Measurements from ENCODE around the gene CSTPP1.
"Not testable (repeated sequence)": the region's sequence is repeated elsewhere in the genome, so short reads cannot be mapped to it uniquely, and the experiment has no call there.

Gene CSTPP1

GRCh38 chr11:46997796-46998195 lies 61.2 kb downstream of the CSTPP1 start:
- not testable (repeated sequence) for DNase-seq

- DNase-seq: no peak
These were observed 62.7 kb downstream of the CSTPP1 start for GRCh38 chr11:46999217-46999616.

DNA sequence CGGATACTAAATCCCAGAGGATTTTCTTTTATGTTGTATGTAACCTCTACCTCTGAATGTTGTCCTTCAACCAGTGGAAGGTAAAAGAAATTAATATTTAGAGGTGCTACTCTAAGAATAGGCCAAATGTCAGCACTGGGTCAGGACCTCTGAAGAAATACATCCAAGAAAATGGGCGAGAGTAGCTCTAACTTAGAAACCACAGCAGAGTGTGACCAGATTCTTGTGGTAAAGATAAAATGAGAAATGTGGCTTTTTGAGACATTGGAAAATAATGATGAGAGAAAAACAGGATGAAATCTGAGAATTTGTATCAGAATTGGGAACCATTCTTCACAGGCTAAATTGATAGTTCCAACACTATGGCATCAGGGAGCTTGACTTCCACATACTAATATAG lies 63.5 kb downstream of the CSTPP1 start:
- no peak for DNase-seq

DNA sequence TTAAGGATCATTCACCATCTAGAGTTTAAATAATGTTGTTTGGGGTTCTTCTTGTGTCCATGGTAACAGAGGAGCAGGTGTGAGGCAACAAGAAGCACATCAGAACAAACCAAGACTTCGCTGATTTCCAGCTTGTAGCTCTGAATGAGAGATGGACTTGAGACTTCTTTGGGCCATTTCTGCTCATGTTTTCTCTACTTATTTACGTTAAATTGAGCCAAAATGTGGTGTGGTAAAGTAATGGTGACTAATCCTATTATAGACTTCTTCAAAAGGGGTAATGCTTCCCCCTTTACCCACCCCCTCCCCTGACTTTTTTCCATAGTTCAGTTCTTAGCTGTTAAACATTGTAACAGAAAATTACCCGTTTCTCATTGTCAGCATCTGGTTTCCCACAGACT lies 65.2 kb downstream of the CSTPP1 start:
- DNase-seq: no peak

DNA sequence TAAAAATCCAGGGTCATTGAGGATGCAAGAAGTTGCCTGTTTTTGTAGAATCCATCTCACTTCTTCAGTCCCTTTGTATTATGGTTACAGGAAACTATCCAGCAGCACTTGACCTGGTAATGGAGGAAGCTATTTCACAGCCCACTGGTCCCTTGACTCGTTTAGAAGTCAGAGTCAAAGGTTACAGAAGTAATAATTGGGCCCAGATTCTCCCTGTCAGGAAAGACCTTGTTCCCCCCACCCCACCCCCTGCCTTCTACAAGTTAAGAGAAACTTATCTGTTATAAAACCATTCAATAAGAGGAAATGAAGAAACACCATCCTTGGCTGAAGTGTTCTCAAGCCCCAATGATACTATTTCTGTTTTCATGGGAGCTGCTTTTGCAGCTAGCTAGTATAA lies 65.8 kb downstream of the CSTPP1 start:
- DNase-seq: no peak

DNA sequence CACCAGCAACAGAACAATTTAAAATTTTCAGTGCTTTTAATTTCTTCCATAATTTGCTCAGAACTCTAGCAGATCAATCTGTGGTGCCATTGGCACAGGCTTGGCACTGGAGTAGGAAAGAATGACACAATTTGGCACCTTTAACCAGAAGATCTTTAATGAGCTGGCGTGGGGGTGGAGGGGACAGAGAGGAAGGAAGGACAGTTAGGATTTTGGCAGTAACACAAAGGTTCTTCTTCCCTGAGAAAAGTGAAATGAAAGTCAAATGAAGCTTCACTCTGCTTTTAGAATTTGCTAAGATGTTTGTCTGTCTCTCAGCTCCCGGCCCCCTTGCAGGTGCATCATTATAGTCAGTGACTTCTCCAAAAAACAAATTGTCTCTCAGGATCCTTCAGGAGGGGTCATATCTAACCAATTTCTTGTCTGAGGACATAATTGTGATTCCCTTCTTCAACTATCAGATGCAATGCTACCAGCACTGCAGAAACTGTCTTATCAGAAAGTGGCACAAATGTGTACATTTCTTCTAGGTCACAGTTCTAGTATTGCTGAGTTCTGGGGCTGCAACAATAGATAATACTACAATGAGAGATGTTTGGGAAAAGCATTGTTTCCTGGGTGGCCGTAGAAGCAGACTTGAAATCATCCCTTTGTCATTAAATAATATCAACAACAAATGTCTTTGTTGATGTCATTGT lies 66.8 kb downstream of the CSTPP1 start:
- no peak for DNase-seq

DNA sequence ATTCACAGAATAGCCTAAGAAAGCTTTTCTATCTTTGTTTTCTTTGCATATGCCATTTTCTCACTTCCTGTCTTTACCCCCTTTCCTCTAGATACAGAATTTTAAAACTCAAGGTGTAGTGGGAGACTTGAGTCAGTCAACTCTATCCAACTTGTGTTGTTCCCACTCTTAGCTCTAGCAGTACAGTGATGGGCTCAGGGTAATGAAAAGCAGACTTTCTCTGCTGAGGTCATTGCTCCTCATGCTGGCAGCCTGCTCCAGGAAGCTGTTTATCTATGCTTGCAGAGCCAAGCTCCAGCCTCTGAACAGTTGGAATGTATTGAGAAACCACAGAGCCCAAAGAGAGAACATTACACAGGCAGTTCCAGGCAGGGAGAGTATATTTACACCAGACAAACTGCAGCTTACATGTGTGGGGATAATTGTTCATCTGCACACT lies 68.1 kb downstream of the CSTPP1 start:
- peak; percentile 46 to 75 for DNase-seq

DNA sequence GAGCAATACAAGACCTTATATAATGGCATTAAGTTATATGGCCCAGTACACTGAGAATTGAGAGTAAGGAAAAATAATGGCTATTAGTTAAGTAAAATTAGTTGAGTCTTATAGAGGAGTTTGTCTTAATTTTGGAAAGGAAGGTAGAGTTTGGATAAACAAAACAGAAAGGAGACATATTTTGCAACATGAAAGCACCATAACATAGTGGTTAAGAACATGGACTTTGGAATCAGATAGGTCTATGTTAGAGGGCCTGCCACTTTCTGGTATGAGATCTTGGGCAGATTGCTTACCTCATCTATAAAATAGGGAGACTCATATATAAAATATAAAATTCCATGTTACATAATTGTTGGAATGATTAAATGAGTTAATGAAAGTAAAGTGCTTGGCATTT lies 68.9 kb downstream of the CSTPP1 start:
- DNase-seq: no peak

GRCh38 chr11:47007579-47007978 lies 71.0 kb downstream of the CSTPP1 start:
- DNase-seq: no peak

GRCh38 chr11:47010179-47010578 lies 73.6 kb downstream of the CSTPP1 start:
- DNase-seq: no peak

- no peak for DNase-seq
These were observed 77.5 kb downstream of the CSTPP1 start for GRCh38 chr11:47014097-47014496.

GRCh38 chr11:47018637-47019036 lies 82.1 kb downstream of the CSTPP1 start:
- no peak for DNase-seq

- no peak for DNase-seq
These were observed 84.4 kb downstream of the CSTPP1 start for GRCh38 chr11:47020793-47021526.

DNA sequence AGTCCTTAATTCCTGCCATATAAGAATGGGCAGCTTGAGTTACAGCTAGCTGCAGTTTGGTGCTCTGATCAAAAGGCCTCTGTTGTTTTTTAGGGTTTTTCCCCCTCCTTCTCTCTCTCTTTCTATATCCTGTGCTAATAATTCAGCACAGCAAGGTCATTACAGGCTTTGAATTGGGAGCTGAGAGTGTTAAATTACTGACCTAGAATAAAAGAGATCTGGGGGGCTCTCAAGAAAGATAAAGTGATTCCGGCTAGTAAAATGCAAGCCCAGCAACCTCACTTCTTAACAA lies 84.9 kb downstream of the CSTPP1 start:
- DNase-seq: no peak

- DNase-seq: no peak
These were observed 85.4 kb downstream of the CSTPP1 start for GRCh38 chr11:47021965-47022364.

- DNase-seq: no peak
These were observed 91.9 kb downstream of the CSTPP1 start for GRCh38 chr11:47028195-47029093.

GRCh38 chr11:47033439-47033838 lies 96.9 kb downstream of the CSTPP1 start:
- no peak for DNase-seq

- no peak for DNase-seq
These were observed 97.5 kb downstream of the CSTPP1 start for GRCh38 chr11:47034091-47034490.

GRCh38 chr11:47035108-47035507 lies 98.5 kb downstream of the CSTPP1 start:
- no peak for DNase-seq

DNA sequence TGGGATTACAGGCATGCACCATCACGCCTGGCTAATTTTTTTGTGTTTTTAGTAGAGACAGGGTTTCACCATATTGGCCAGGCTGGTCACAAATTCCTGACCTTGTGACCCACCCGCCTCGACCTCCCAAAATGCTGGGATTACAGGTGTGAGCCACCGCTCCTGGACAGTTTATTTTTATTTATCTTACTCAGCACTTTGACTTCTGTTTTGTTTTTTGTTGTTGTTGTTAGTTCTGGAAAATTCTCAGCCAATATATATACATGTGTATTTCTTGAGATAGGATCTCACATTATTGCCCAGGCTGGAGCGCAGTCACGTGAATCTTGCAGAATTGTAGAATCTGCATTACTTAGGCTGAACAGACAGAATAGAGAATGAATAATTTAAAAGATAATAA lies 107.6 kb downstream of the CSTPP1 start:
- DNase-seq: no peak

DNA sequence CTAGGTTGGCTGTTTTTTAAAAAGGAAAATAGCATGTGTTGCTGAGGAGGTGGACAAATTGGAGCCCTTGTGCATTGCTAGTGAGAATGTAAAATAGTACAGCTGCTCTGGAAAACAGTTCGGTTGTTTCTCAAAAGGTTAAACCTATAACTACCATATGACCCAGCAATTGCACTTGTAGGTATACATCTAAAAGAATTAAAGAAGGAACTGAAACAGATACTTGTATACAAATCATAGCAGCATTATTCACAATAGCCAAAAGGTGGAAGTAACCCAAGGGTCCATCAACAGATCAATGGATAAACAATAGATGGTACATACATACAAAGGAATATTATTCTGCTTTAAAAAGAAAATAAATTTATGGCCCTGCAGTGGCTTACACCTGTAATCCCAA lies 111.4 kb downstream of the CSTPP1 start:
- no peak for DNase-seq

DNA sequence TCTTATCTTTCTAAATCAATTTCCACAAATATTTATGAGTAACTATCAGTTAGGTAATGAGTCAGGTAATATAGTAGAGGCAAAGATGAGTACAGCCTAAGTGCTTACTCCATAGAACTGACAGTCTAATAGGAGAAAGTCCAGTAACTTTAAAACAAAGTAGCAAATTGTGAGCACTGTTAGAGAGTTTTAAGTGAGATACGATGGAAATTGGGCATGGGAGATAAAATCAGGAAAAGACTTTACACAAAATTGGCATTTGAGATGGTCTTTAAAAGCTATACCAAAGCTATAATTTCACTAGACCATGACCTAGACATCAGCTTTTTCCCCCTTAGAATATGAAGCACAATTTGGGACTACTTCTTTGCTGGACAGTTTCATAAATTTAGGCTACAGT lies 113.7 kb downstream of the CSTPP1 start:
- no peak for DNase-seq

DNA sequence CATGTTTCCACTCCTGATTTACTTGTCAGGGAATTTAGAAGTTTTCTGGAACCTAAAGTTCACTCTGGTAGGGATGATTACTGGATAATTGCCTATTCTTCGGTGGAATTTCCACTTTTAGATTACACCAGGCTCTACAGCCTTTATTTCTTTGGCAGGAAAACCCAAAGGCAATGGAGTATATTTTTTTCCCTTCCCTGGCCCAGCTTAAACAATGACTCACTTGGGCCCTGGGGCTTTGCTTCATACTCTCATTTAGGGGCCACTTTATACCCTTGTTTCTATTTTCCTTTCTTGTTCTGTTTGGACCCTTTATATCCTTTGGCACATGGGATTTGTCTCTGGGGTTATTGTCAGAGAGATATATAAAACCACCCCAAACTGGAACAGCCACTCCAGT lies 114.7 kb downstream of the CSTPP1 start:
- no peak for DNase-seq

DNA sequence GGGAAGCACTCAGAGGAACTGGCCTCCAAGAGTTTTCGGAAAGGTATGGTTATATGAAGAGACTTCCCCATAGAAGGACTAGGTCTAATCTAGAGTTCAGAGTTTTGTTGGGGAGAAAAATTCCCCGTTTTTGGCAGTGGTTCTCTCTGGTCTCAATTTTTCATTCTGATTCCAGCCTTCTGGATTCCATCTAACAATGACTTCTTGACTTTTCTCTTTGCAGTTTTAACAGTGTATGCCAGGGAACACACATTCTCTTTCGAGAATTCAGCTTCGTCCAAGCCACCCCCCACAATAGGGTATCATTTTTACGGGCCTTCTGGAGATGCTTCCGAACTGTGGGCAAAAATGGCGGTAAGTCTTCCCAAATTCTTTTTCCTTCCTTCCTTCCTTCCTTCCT lies 115.6 kb downstream of the CSTPP1 start:
- DNase-seq: no peak

Data from cerebellar nuclear complex (tissue), 1 donor.